Kidney (tissue), 14 donors: ENCODE results near the gene ABL1. TPM values are rescaled to one million over a fixed set of nuclear protein-coding genes. Genes with fewer than 3 reads are reported as not detected.

Source experiments
- DNase-seq, 5 donors: peaks; one replicate each; pipeline ENCODE4 v3.0.0-alpha.2; 2013 to 2020
- FAIRE-seq: peaks from 2 replicates; lab custom pipeline; 2012; peaks lifted over from hg19 to GRCh38; lab: Jason Lieb, UNC
- H3K27ac ChIP-seq, 2 donors: one replicate each; pipeline ENCODE4 v1.7.0; 2013; ENCODE audit warnings: low read depth in 2 of 2, low read length in 2 of 2, inconsistent platforms in 1 of 2
- H3K27me3 ChIP-seq: one replicate; pipeline ENCODE4 v1.7.1; 2013; ENCODE audit warnings: low read length, inconsistent platforms; ENCODE audit not compliant: control insufficient read depth, insufficient read depth
- H3K36me3 ChIP-seq, 3 donors: one replicate each; pipeline versions ENCODE4 v1.7.0 to v1.7.1; 2013; ENCODE audit warnings: low read length in 3 of 3, control low read depth in 1 of 3, inconsistent platforms in 1 of 3; ENCODE audit not compliant: insufficient read depth in 3 of 3, control insufficient read depth in 2 of 3
- H3K4me1 ChIP-seq, 3 donors: one replicate each; pipeline versions ENCODE4 v1.7.0 to v1.7.1; 2013; ENCODE audit warnings: low read length in 3 of 3, inconsistent platforms in 1 of 3, low read depth in 1 of 3; ENCODE audit not compliant: control insufficient read depth in 2 of 3, insufficient read depth in 2 of 3
- H3K4me3 ChIP-seq, 3 donors: one replicate each; pipeline versions ENCODE4 v1.7.0 to v1.8.1; 2013; ENCODE audit warnings: low read length in 3 of 3, control low read depth in 1 of 3, inconsistent platforms in 1 of 3
- H3K9ac ChIP-seq, 3 donors: one replicate each; pipeline versions ENCODE4 v1.7.0 to v1.7.1; 2013; ENCODE audit warnings: low read length in 3 of 3, control low read depth in 1 of 3, inconsistent platforms in 1 of 3
- H3K9me3 ChIP-seq, 3 donors: one replicate each; pipeline versions ENCODE4 v1.7.0 to v1.7.1; 2013; ENCODE audit warnings: low read length in 3 of 3, control low read depth in 1 of 3, inconsistent platforms in 1 of 3; ENCODE audit not compliant: control insufficient read depth in 2 of 3, insufficient read depth in 1 of 3
- CTCF ChIP-seq: IDR thresholded peaks from 3 replicates; pipeline ENCODE4 v1.5.1; 2012; ENCODE audit warnings: mild to moderate bottlenecking, moderate library complexity, borderline replicate concordance; ENCODE audit not compliant: insufficient read depth; ENCODE audit errors: extremely low read depth
- intact Hi-C: fragments of 100-400 bp; cut with DNase I; formaldehyde crosslinking; loops from one replicate; pipeline ENCODE4 v1.11.1; 2022
- polyA plus RNA-seq: library from polyadenylated mRNA; stranded (reverse); fragments of 350-450 nt; fragmentation: Illumina TruSeq; extraction: RNeasy Lipid Tissue Mini Kit (QIAGEN cat#74804); gene quantifications from one replicate; pipeline ENCODE4 v1.2.3, GENCODE V29; 2014; ENCODE audit warnings: low read depth, low replicate concordance; ENCODE audit not compliant: insufficient read depth
- total RNA-seq: library from RNA; stranded (reverse); fragmentation: NEBNext Ultra II Directional; extraction: Animal tissue kit (Norgen Biotek cat#: 25700); gene quantifications from one replicate; pipeline ENCODE4 v1.2.1, GENCODE V29; 2021
- donor health status: control.
- donor health status: control.
- donor health status: control.
- donor health status: control.
- donor health status: control.
- donor health status: DM: yes; HTN: yes; CAD: no.
- donor health status: Normal renal cell carcinoma (clear cell type).

The ABL1 gene
- total and polyA plus RNA-seq, 2 donors from 2014 or later, result 15.0 to 63.6 TPM

- no peaks in the 10 kb centered on the region for H3K27me3 ChIP-seq
- no peak overlapping the region for H3K4me3 ChIP-seq
- no peak overlapping the region for H3K27ac ChIP-seq
- FAIRE-seq (no peak), DNase-seq (no peak)
- no peak overlapping the region for H3K9ac ChIP-seq
- no peak for TF ChIP-seq CTCF
- intact Hi-C loops, result no loop called here
- no peaks in the 10 kb centered on the region for H3K9me3 ChIP-seq
- peaks cover 11 to 16% (median 14%) of the 10 kb centered on the region in 3 donors for H3K4me1 ChIP-seq
- H3K36me3 ChIP-seq, result no peaks in the 10 kb centered on the region
Measured at GRCh38 chr9:130820135-130820738, 14.8 kb upstream of the ABL1 start.

- Histone ChIP-seq H3K4me1 (peaks cover 11 to 29% (median 14%) of the 10 kb centered on the region in 3 donors), H3K4me3 (no peak overlapping the region), H3K9ac (peak overlapping the region in 1 of 3 donors; percentile 5), H3K27ac (no peak overlapping the region), H3K9me3 (no peaks in the 10 kb centered on the region), H3K36me3 (no peaks in the 10 kb centered on the region), H3K27me3 (no peaks in the 10 kb centered on the region)
- FAIRE-seq, result no peak
- intact Hi-C loops, result no loop called here
- no peak for TF ChIP-seq CTCF
- peak in 2 of 5 donors; percentile 24 to 44 for DNase-seq
Measured at GRCh38 chr9:130823435-130823834, 11.6 kb upstream of the ABL1 start.

- peak overlapping the region in 1 of 2 donors; percentile 52 for H3K27ac ChIP-seq
- no peak for FAIRE-seq
Measured at GRCh38 chr9:130824079-130824478, 11.0 kb upstream of the ABL1 start.

More at GRCh38 chr9:130824079-130824478, 11.0 kb upstream of the ABL1 start:
- H3K9me3 ChIP-seq, result no peaks in the 10 kb centered on the region
- intact Hi-C loops, result no loop called here
- H3K9ac ChIP-seq, result peak overlapping the region in 1 of 3 donors; percentile 5
- peaks cover 11 to 29% (median 14%) of the 10 kb centered on the region in 3 donors for H3K4me1 ChIP-seq
- no peak for DNase-seq
- H3K4me3 ChIP-seq, result peak overlapping the region in 1 of 3 donors; percentile 13
- no peaks in the 10 kb centered on the region for H3K27me3 ChIP-seq
- no peaks in the 10 kb centered on the region for H3K36me3 ChIP-seq
- TF ChIP-seq CTCF, result no peak
